Measurements from ENCODE around the gene TRIP13.

DNA sequence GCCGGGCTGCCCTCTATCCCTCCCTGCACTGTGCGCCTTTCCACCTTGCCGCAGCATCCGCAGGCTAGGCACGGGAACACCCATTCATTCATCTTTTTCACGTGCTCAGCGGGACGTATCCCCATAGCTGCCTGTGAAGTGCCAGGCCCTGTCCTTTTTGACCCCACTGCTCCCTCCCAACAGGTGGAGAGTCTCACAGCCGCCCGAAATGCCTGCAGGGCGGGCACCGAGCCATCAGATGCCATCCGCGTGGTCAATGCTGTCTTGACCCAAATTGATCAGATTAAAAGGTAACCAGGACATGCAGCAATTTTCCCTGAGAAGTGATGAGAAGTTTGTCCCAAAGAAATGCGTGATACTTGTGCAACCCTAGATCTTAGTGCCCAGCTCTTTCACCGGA, 15.5 kb downstream of the TRIP13 start:
- TF ChIP-seq, protein P1, sequence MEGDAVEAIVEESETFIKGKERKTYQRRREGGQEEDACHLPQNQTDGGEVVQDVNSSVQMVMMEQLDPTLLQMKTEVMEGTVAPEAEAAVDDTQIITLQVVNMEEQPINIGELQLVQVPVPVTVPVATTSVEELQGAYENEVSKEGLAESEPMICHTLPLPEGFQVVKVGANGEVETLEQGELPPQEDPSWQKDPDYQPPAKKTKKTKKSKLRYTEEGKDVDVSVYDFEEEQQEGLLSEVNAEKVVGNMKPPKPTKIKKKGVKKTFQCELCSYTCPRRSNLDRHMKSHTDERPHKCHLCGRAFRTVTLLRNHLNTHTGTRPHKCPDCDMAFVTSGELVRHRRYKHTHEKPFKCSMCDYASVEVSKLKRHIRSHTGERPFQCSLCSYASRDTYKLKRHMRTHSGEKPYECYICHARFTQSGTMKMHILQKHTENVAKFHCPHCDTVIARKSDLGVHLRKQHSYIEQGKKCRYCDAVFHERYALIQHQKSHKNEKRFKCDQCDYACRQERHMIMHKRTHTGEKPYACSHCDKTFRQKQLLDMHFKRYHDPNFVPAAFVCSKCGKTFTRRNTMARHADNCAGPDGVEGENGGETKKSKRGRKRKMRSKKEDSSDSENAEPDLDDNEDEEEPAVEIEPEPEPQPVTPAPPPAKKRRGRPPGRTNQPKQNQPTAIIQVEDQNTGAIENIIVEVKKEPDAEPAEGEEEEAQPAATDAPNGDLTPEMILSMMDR (IDR thresholded peaks at IDR 0.05; ENCODE audit: poor library complexity), result no peak
- TF ChIP-seq EZH2 (IDR thresholded peaks at IDR 0.05; ENCODE audit: borderline replicate concordance) (no peak), EZH2phosphoT487 (IDR thresholded peaks at IDR 0.05; ENCODE audit: low read depth, severe bottlenecking, unreplicated experiment) (no peak)
